ENCODE data around the gene VSX1.

VSX1 gene

GRCh38 chr20:25079171-25079570 is 2.8 kb downstream of the VSX1 start:
- H3K4me1 Mint-ChIP-seq (ENCODE audit: low read depth): peaks cover 6% of the 10 kb centered on the region
- peaks cover 83% of the 10 kb centered on the region for H3K27me3 Mint-ChIP-seq (ENCODE audit: low read depth)
- H3K4me3 Mint-ChIP-seq: no peak overlapping the region
- H3K36me3 Mint-ChIP-seq (ENCODE audit: low read depth): no peaks in the 10 kb centered on the region
- H3K9me3 Mint-ChIP-seq: no peaks in the 10 kb centered on the region
- no peak overlapping the region for H3K27ac Mint-ChIP-seq

GRCh38 chr20:25078662-25079061 is 3.3 kb downstream of the VSX1 start:
- Mint-ChIP-seq H3K4me3 (no peak overlapping the region), H3K27me3 (ENCODE audit: low read depth) (peaks cover 82% of the 10 kb centered on the region), H3K27ac (no peak overlapping the region), H3K9me3 (no peaks in the 10 kb centered on the region), H3K36me3 (ENCODE audit: low read depth) (no peaks in the 10 kb centered on the region), H3K4me1 (ENCODE audit: low read depth) (peaks cover 3% of the 10 kb centered on the region)

GRCh38 chr20:25077610-25078169 is 4.3 kb downstream of the VSX1 start:
- Mint-ChIP-seq H3K27me3 (ENCODE audit: low read depth) (peaks cover 81% of the 10 kb centered on the region), H3K36me3 (ENCODE audit: low read depth) (no peaks in the 10 kb centered on the region), H3K9me3 (no peaks in the 10 kb centered on the region), H3K4me3 (no peak overlapping the region), H3K4me1 (ENCODE audit: low read depth) (no peaks in the 10 kb centered on the region), H3K27ac (no peak overlapping the region)

GRCh38 chr20:25076731-25077609 is 5.0 kb downstream of the VSX1 start:
- Mint-ChIP-seq H3K27me3 (ENCODE audit: low read depth) (peaks cover 80% of the 10 kb centered on the region), H3K4me3 (no peak overlapping the region), H3K9me3 (no peaks in the 10 kb centered on the region), H3K36me3 (ENCODE audit: low read depth) (no peaks in the 10 kb centered on the region), H3K27ac (no peak overlapping the region), H3K4me1 (ENCODE audit: low read depth) (no peaks in the 10 kb centered on the region)

- Mint-ChIP-seq H3K27me3 (ENCODE audit: low read depth) (peaks cover 86% of the 10 kb centered on the region), H3K36me3 (ENCODE audit: low read depth) (no peaks in the 10 kb centered on the region), H3K4me3 (no peak overlapping the region), H3K27ac (no peak overlapping the region), H3K9me3 (no peaks in the 10 kb centered on the region), H3K4me1 (ENCODE audit: low read depth) (no peaks in the 10 kb centered on the region)
These were observed 5.7 kb downstream of the VSX1 start for GRCh38 chr20:25076201-25076600.

GRCh38 chr20:25073544-25073943 is 8.4 kb downstream of the VSX1 start:
- Mint-ChIP-seq H3K27ac (no peak overlapping the region), H3K4me1 (ENCODE audit: low read depth) (no peaks in the 10 kb centered on the region), H3K36me3 (ENCODE audit: low read depth) (no peaks in the 10 kb centered on the region), H3K4me3 (no peak overlapping the region), H3K27me3 (ENCODE audit: low read depth) (peaks cover 70% of the 10 kb centered on the region), H3K9me3 (no peaks in the 10 kb centered on the region)

- no peak overlapping the region for H3K4me3 Mint-ChIP-seq
- H3K36me3 Mint-ChIP-seq (ENCODE audit: low read depth): no peaks in the 10 kb centered on the region
- H3K9me3 Mint-ChIP-seq: no peaks in the 10 kb centered on the region
- H3K27ac Mint-ChIP-seq: no peak overlapping the region
- H3K27me3 Mint-ChIP-seq (ENCODE audit: low read depth): peaks cover 59% of the 10 kb centered on the region
- no peaks in the 10 kb centered on the region for H3K4me1 Mint-ChIP-seq (ENCODE audit: low read depth)
These were observed 9.6 kb downstream of the VSX1 start for GRCh38 chr20:25072226-25072811.

GRCh38 chr20:25071734-25072133 is 10.2 kb downstream of the VSX1 start:
- Mint-ChIP-seq H3K4me1 (ENCODE audit: low read depth) (no peaks in the 10 kb centered on the region), H3K9me3 (no peaks in the 10 kb centered on the region), H3K27ac (no peak overlapping the region), H3K4me3 (no peak overlapping the region), H3K27me3 (ENCODE audit: low read depth) (peaks cover 54% of the 10 kb centered on the region), H3K36me3 (ENCODE audit: low read depth) (no peaks in the 10 kb centered on the region)

- Mint-ChIP-seq H3K9me3 (no peaks in the 10 kb centered on the region), H3K4me1 (ENCODE audit: low read depth) (peaks cover 3% of the 10 kb centered on the region), H3K36me3 (ENCODE audit: low read depth) (no peaks in the 10 kb centered on the region), H3K27me3 (ENCODE audit: low read depth) (peaks cover 50% of the 10 kb centered on the region), H3K27ac (no peak overlapping the region), H3K4me3 (no peak overlapping the region)
These were observed 11.0 kb downstream of the VSX1 start for GRCh38 chr20:25070821-25071473.

GRCh38 chr20:25067102-25067987 is 14.6 kb downstream of the VSX1 start:
- Mint-ChIP-seq H3K9me3 (no peaks in the 10 kb centered on the region), H3K36me3 (ENCODE audit: low read depth) (no peaks in the 10 kb centered on the region), H3K27ac (no peak overlapping the region), H3K27me3 (ENCODE audit: low read depth) (peaks cover 27% of the 10 kb centered on the region), H3K4me1 (ENCODE audit: low read depth) (peaks cover 3% of the 10 kb centered on the region), H3K4me3 (no peak overlapping the region)

GRCh38 chr20:25066386-25066785 is 15.6 kb downstream of the VSX1 start:
- Mint-ChIP-seq H3K4me1 (ENCODE audit: low read depth) (peaks cover 3% of the 10 kb centered on the region), H3K27me3 (ENCODE audit: low read depth) (peaks cover 26% of the 10 kb centered on the region), H3K27ac (no peak overlapping the region), H3K9me3 (no peaks in the 10 kb centered on the region), H3K36me3 (ENCODE audit: low read depth) (no peaks in the 10 kb centered on the region), H3K4me3 (no peak overlapping the region)

- no peak overlapping the region for H3K4me3 Mint-ChIP-seq
- no peak overlapping the region for H3K27ac Mint-ChIP-seq
- H3K27me3 Mint-ChIP-seq (ENCODE audit: low read depth): peaks cover 26% of the 10 kb centered on the region
- no peaks in the 10 kb centered on the region for H3K9me3 Mint-ChIP-seq
- peaks cover 3% of the 10 kb centered on the region for H3K4me1 Mint-ChIP-seq (ENCODE audit: low read depth)
- H3K36me3 Mint-ChIP-seq (ENCODE audit: low read depth): no peaks in the 10 kb centered on the region
These were observed 16.2 kb downstream of the VSX1 start for GRCh38 chr20:25065625-25066338.

GRCh38 chr20:25065072-25065624 is 16.8 kb downstream of the VSX1 start:
- H3K9me3 Mint-ChIP-seq: no peaks in the 10 kb centered on the region
- no peak overlapping the region for H3K4me3 Mint-ChIP-seq
- H3K27ac Mint-ChIP-seq: no peak overlapping the region
- peaks cover 27% of the 10 kb centered on the region for H3K27me3 Mint-ChIP-seq (ENCODE audit: low read depth)
- no peaks in the 10 kb centered on the region for H3K36me3 Mint-ChIP-seq (ENCODE audit: low read depth)
- H3K4me1 Mint-ChIP-seq (ENCODE audit: low read depth): peaks cover 8% of the 10 kb centered on the region
